HCT116 (cell line): ENCODE data around the gene TANGO6. TPM values are rescaled to one million over a fixed set of nuclear protein-coding genes. Genes with fewer than 3 reads are reported as not detected.

ENCODE experiments used
- ATAC-seq: fragments of 200-7000 bp; cut with Tn5 transposase; 2 replicates; pipeline ENCODE4 v1.9.1; 2020; ENCODE audit warnings: mild to moderate bottlenecking, moderate library complexity
- BruUV-seq: library from RNA; stranded (reverse); fragments of 400-500 nt; replicated peaks from 2 replicates; lab custom pipeline; 2021; lab: Mats Ljungman, UMichigan
- CTCF ChIA-PET: fragments of 300-600 bp; sonication (Branson Sonifier 250); formaldehyde crosslinking; loops from one replicate; lab custom pipeline; 2021; ENCODE audit warnings: antibody characterized with exemption; lab: Charles Lee
- POLR2A ChIA-PET: fragments of 300-600, 350-600 bp; sonication (Branson Sonifier 250); formaldehyde crosslinking; loops from one replicate; lab custom pipeline; 2021; ENCODE audit warnings: antibody characterized with exemption; lab: Charles Lee
- RAD21 ChIA-PET, 2 experiments: fragments of 300-600 bp; sonication (Branson Sonifier 250); formaldehyde crosslinking; loops; one replicate each; lab custom pipeline; 2023; ENCODE audit warnings: low total read pairs in 2 of 2; ENCODE audit not compliant: uncharacterized antibody in 2 of 2, unreplicated experiment in 2 of 2, low non-redundant PET in 1 of 2; lab: Charles Lee
- DNase-seq: peaks from one replicate; pipeline ENCODE4 v3.0.0-alpha.2; 2010; ENCODE audit warnings: low read depth, low spot score
- H2AFZ ChIP-seq: fragments of 200-600 bp; shearing (Covaris generic), sonication (generic); 2 replicates; pipeline ENCODE4 v1.6.1; 2017; ENCODE audit warnings: low read depth, mixed run types, mixed read lengths, antibody characterized with exemption, low read length; ENCODE audit not compliant: poor library complexity, severe bottlenecking
- H3K27ac ChIP-seq: 2 replicates; pipeline ENCODE4 v1.5.1; 2012; ENCODE audit warnings: low read depth, low read length
- H3K27me3 ChIP-seq: fragments of 200-600 bp; sonication (generic); 2 replicates; pipeline ENCODE4 v1.6.1; 2016; ENCODE audit warnings: mixed run types, low read length, mixed read lengths; ENCODE audit not compliant: insufficient read depth
- H3K36me3 ChIP-seq, 2 experiments: fragments of 200-500 bp in 1 of 2; fragments of 200-600 bp in 1 of 2; sonication (Bioruptor generic) in 1 of 2; sonication (generic) in 1 of 2; 2 replicates each; pipeline versions ENCODE4 v1.5.1 to v1.6.1; 2014 to 2016; ENCODE audit warnings: low read length in 2 of 2, inconsistent platforms in 1 of 2, mixed read lengths in 1 of 2, mixed run types in 1 of 2; ENCODE audit not compliant: insufficient read depth in 2 of 2, control insufficient read depth in 1 of 2
- H3K4me1 ChIP-seq, 2 experiments: fragments of 200-600 bp in 1 of 2; sonication (generic) in 1 of 2; 2 replicates each; pipeline versions ENCODE4 v1.5.1 to v1.6.1; 2012 to 2017; ENCODE audit warnings: low read length in 2 of 2, inconsistent platforms in 1 of 2, mild to moderate bottlenecking in 1 of 2, mixed read lengths in 1 of 2, mixed run types in 1 of 2, moderate library complexity in 1 of 2; ENCODE audit not compliant: insufficient read depth in 2 of 2, control insufficient read depth in 1 of 2
- H3K4me2 ChIP-seq: fragments of 200-600 bp; sonication (generic); 2 replicates; pipeline ENCODE4 v1.6.1; 2017; ENCODE audit warnings: mixed run types, low read length, mixed read lengths
- H3K4me3 ChIP-seq, 2 experiments: fragments of 200-600 bp in 1 of 2; sonication (generic) in 1 of 2; replicated peaks in 1 of 2; 2 replicates each; pipeline ENCODE4 v1.5.1; 2011 to 2016; ENCODE audit warnings: low read length in 2 of 2, control low read depth in 1 of 2, low read depth in 1 of 2, mild to moderate bottlenecking in 1 of 2, mixed read lengths in 1 of 2, mixed run types in 1 of 2
- H3K79me2 ChIP-seq: fragments of 200-600 bp; sonication (generic); 2 replicates; pipeline ENCODE4 v1.6.1; 2017; ENCODE audit warnings: mild to moderate bottlenecking, mixed run types, low read length, moderate library complexity, mixed read lengths; ENCODE audit not compliant: insufficient read depth
- H3K9ac ChIP-seq: fragments of 200-600 bp; sonication (generic); 2 replicates; pipeline ENCODE4 v1.6.1; 2016; ENCODE audit warnings: low read length, mixed read lengths
- H3K9me2 ChIP-seq: fragments of 200-600 bp; sonication (generic), shearing (Covaris generic); 2 replicates; pipeline ENCODE4 v1.6.1; 2017; ENCODE audit warnings: mixed run types, mild to moderate bottlenecking, moderate library complexity; ENCODE audit not compliant: insufficient read depth
- H3K9me3 ChIP-seq, 2 experiments: fragments of 200-500 bp in 1 of 2; fragments of 200-600 bp in 1 of 2; sonication (Bioruptor generic) in 1 of 2; sonication (generic) in 1 of 2; 2 replicates each; pipeline ENCODE4 v1.6.1; 2014 to 2017; ENCODE audit warnings: low read length in 2 of 2, mixed read lengths in 2 of 2, inconsistent platforms in 1 of 2, low read depth in 1 of 2, mild to moderate bottlenecking in 1 of 2, mixed run types in 1 of 2, moderate library complexity in 1 of 2; ENCODE audit not compliant: control insufficient read depth in 1 of 2, insufficient read depth in 1 of 2
- H4K20me1 ChIP-seq: fragments of 200-600 bp; sonication (generic), shearing (Covaris generic); 2 replicates; pipeline ENCODE4 v1.6.1; 2017; ENCODE audit warnings: mixed run types, mild to moderate bottlenecking, moderate library complexity; ENCODE audit not compliant: insufficient read depth
- CEBPB ChIP-seq: IDR thresholded peaks from 2 replicates; pipeline ENCODE4 v1.6.1; 2012; ENCODE audit warnings: low read depth
- FOSL1 ChIP-seq: IDR thresholded peaks from 2 replicates; pipeline ENCODE4 v1.6.1; 2012; ENCODE audit warnings: low read depth
- POLR2A ChIP-seq: IDR thresholded peaks from 2 replicates; pipeline ENCODE4 v1.7.0; 2011; ENCODE audit warnings: borderline replicate concordance; ENCODE audit not compliant: insufficient read depth, insufficient read length; ENCODE audit errors: extremely low read depth
- POLR2AphosphoS5 ChIP-seq: IDR thresholded peaks from 2 replicates; pipeline ENCODE4 v1.6.1; 2011; ENCODE audit warnings: mild to moderate bottlenecking, low read depth, low read length, moderate library complexity
- ZBTB33 ChIP-seq: IDR thresholded peaks from 2 replicates; pipeline ENCODE4 v1.6.1; 2011; ENCODE audit warnings: mild to moderate bottlenecking, low read length, moderate library complexity; ENCODE audit not compliant: insufficient replicate concordance; ENCODE audit errors: extremely low read depth
- intact Hi-C: fragments of 100-400 bp; cut with micrococcal nuclease; formaldehyde crosslinking; loops from 2 replicates; pipeline ENCODE4 v1.10.0; 2022
- total RNA-seq: library from RNA; stranded (reverse); gene quantifications from one replicate; pipeline ENCODE4 v1.2.1, GENCODE V29; 2021; ENCODE audit not compliant: unreplicated experiment

The TANGO6 gene
- total RNA-seq, 1 experiment from 2014 or later = 16.4 TPM

- Histone ChIP-seq H3K36me3 (no peaks in the 10 kb centered on the region), H3K9me3 (no peaks in the 10 kb centered on the region), H3K9me2 (no peaks in the 10 kb centered on the region), H4K20me1 (no peaks in the 10 kb centered on the region), H3K27me3 (no peaks in the 10 kb centered on the region), H3K4me1 (peaks cover 4 to 13% of the 10 kb centered on the region in 2 experiments), H3K4me3 (no peak overlapping the region), H3K9ac (no peak overlapping the region), H3K4me2 (no peak overlapping the region), H3K27ac (no peak overlapping the region), H2AFZ (no peak overlapping the region), H3K79me2 (no peaks in the 10 kb centered on the region)
- ChIA-PET POLR2A (interaction anchor here (1.9 kb wide), 2 partner anchors 170 to 203 kb away, joined by 4 read pairs; partner anchors contain the start of gene HAS3), RAD21 (interaction anchor here (0.8 to 1.1 kb wide), 3 partner anchors 170 to 221 kb away, joined by 3 to 5 read pairs (median 3); partner anchors contain the start of gene HAS3 (in 1 of the 2)), CTCF (interaction anchor here (0.8 to 2.3 kb wide), 8 partner anchors 55 to 312 kb away, joined by 3 to 16 read pairs (median 4); partner anchors contain the start of gene HAS3)
- no TSS peak for BruUV-seq
- no peak for DNase-seq
- intact Hi-C loops = loop anchor here (1.0 to 10.0 kb wide), 4 partner anchors 89 to 308 kb away; partner anchors contain the start of gene HAS3
- no peak for ATAC-seq
- no peak for TF ChIP-seq ZBTB33
Observed at GRCh38 chr16:68902969-68903345, 59.6 kb downstream of the TANGO6 start.

GRCh38 chr16:68907297-68907696, 64.0 kb downstream of the TANGO6 start:
- ChIA-PET RAD21 (no interaction called here), CTCF (no interaction called here), POLR2A (no interaction called here)
- Histone ChIP-seq H2AFZ (no peak overlapping the region), H3K9me3 (no peaks in the 10 kb centered on the region), H4K20me1 (no peaks in the 10 kb centered on the region), H3K4me1 (peaks cover 4 to 9% of the 10 kb centered on the region in 2 experiments), H3K4me3 (no peak overlapping the region), H3K79me2 (no peaks in the 10 kb centered on the region), H3K9me2 (no peaks in the 10 kb centered on the region), H3K4me2 (no peak overlapping the region), H3K27me3 (no peaks in the 10 kb centered on the region), H3K27ac (no peak overlapping the region), H3K9ac (no peak overlapping the region), H3K36me3 (peaks cover 0 to 3% of the 10 kb centered on the region in 2 experiments; a peak in 2 of 4 replicates)
- no TSS peak for BruUV-seq
- intact Hi-C loops = loop anchor here (10.0 kb wide), 1 partner anchor 312 kb away; no protein-coding TSS in a partner anchor
- ATAC-seq (no peak), DNase-seq (no peak)
- TF ChIP-seq FOSL1 (no peak), CEBPB (no peak), POLR2A (no peak), POLR2AphosphoS5 (no peak)
